Subcutaneous adipose tissue (tissue), 4 donors: ENCODE data around the gene MT4. TPM values are rescaled to one million over a fixed set of nuclear protein-coding genes. Genes with fewer than 3 reads are reported as not detected.

Source experiments
- CTCF ChIP-seq: fragments of 450-650 bp; IDR thresholded peaks from one replicate; pipeline ENCODE4 v1.5.1; 2016; ENCODE audit warnings: low read depth, mild to moderate bottlenecking, control low read depth, antibody characterized with exemption, moderate library complexity
- total RNA-seq, 4 donors: library from RNA; depleted of rRNA; stranded (reverse); fragments of >200 nt; gene quantifications; one replicate each; pipeline ENCODE4 v1.1.0, GENCODE V29; 2016

MT4 gene
- total RNA-seq, 4 donors from 2014 or later, result not detected

- no peak for TF ChIP-seq CTCF
Observed at GRCh38 chr16:56616608-56617211, 51.8 kb downstream of the MT4 start.

GRCh38 chr16:56617212-56618085 is 52.6 kb downstream of the MT4 start:
- TF ChIP-seq CTCF, result no peak

- TF ChIP-seq CTCF, result no peak
Observed at GRCh38 chr16:56618138-56618537, 53.3 kb downstream of the MT4 start.

Other genes with a start within 250 kb of the MT4 start
- gene AMFR, start 139.5 kb upstream of the MT4 start, total RNA-seq, result 100 to 1,000 TPM; 168 to 186 (median 175) TPM
- gene NUDT21, start 113.7 kb upstream of the MT4 start, total RNA-seq, result 10 to 100 TPM; 37.1 to 57.2 (median 39.8) TPM
- gene OGFOD1, start 113.5 kb upstream of the MT4 start, total RNA-seq, result 10 to 100 TPM; 14.5 to 53.2 (median 26.2) TPM
- 10 to 100 TPM; 25.3 to 52.6 (median 37.9) TPM for gene BBS2, start 45.0 kb upstream of the MT4 start, total RNA-seq
- 1 to 10 TPM in 1 of 4 donors, not detected in 3; 2.0 TPM for gene MT3, start 24.5 kb downstream of the MT4 start, total RNA-seq
- gene MT2A, start 43.5 kb downstream of the MT4 start, total RNA-seq, result 1,000 to 10,000 TPM in 1 of 4 donors, 100 to 1,000 TPM in 3; 164 to 1,003 (median 271) TPM
- gene MT1E, start 60.7 kb downstream of the MT4 start, total RNA-seq, result 1,000 to 10,000 TPM in 1 of 4 donors, 100 to 1,000 TPM in 3; 205 to 2,492 (median 258) TPM
- gene MT1M, start 67.6 kb downstream of the MT4 start, total RNA-seq, result 100 to 1,000 TPM in 1 of 4 donors, 10 to 100 TPM in 3; 15.1 to 485 (median 52.6) TPM
- 1,000 to 10,000 TPM in 1 of 4 donors, 100 to 1,000 TPM in 1, 10 to 100 TPM in 2; 44.4 to 1,063 (median 111) TPM for gene MT1A, start 73.6 kb downstream of the MT4 start, total RNA-seq
- not detected for gene MT1B, start 86.8 kb downstream of the MT4 start, total RNA-seq
- 10 to 100 TPM in 3 of 4 donors, 1 to 10 TPM in 1; 9.2 to 55.1 (median 11.8) TPM for gene MT1F, start 92.9 kb downstream of the MT4 start, total RNA-seq
- 100 to 1,000 TPM in 1 of 4 donors, 10 to 100 TPM in 2, not detected in 1; 15.8 to 315 (median 21.4) TPM for gene MT1G, start 103.0 kb downstream of the MT4 start, total RNA-seq
- gene MT1H, start 104.7 kb downstream of the MT4 start, total RNA-seq, result 10 to 100 TPM in 1 of 4 donors, not detected in 3; 11.9 TPM
- 1,000 to 10,000 TPM; 1,122 to 4,299 (median 2,004) TPM for gene MT1X, start 117.4 kb downstream of the MT4 start, total RNA-seq
- gene NUP93, start 165.1 kb downstream of the MT4 start, total RNA-seq, result 10 to 100 TPM; 28.4 to 57.6 (median 47.5) TPM